K562 (cell line): Measurements from ENCODE around the gene FOXD2. TPM values are rescaled to one million over a fixed set of nuclear protein-coding genes. Genes with fewer than 3 reads are reported as not detected.

Experiments
- ATAC-seq: fragments of 200-7000 bp; cut with Tn5 transposase; 3 replicates; pipeline ENCODE4 v1.9.1; 2020; ENCODE audit warnings: moderate library complexity
- BruUV-seq: library from RNA; stranded (reverse); fragments of 400-500 nt; replicated peaks from 2 replicates; lab custom pipeline; 2021; lab: Mats Ljungman, UMichigan
- CTCF ChIA-PET: fragments of 300-600 bp; formaldehyde crosslinking; extraction: SDS; loops from one replicate; lab custom pipeline; 2021; ENCODE audit warnings: low intra/inter-chr PET ratio; lab: Yijun Ruan, JAX
- POLR2A ChIA-PET: fragments of 300-600, 350-650 bp; sonication (Branson Sonifier 250); formaldehyde crosslinking; extraction: SDS; loops from one replicate; lab custom pipeline; 2021; ENCODE audit warnings: antibody characterized with exemption, inconsistent platforms; lab: Yijun Ruan, JAX
- DNase-seq, 4 experiments: peaks; one replicate each; pipeline versions ENCODE4 v3.0.0 to v3.0.0-alpha.2; 2011 to 2018; ENCODE audit warnings: low spot score in 3 of 4, mixed read lengths in 3 of 4; ENCODE audit errors: extremely low read depth in 1 of 4
- FAIRE-seq: peaks from 2 replicates; lab custom pipeline; 2011; peaks lifted over from hg19 to GRCh38; lab: Jason Lieb, UNC
- H2AFZ ChIP-seq: 2 replicates; pipeline ENCODE4 v1.6.0; 2011; ENCODE audit warnings: low read depth, low read length, control low read depth, inconsistent platforms
- H3K27ac ChIP-seq: fragments of 200-600 bp; 3 replicates; pipeline ENCODE4 v1.8.0; 2011; ENCODE audit warnings: low read depth, mild to moderate bottlenecking, control low read depth, inconsistent platforms, low read length, moderate library complexity, mixed read lengths; ENCODE audit errors: extremely low read depth
- H3K27me3 ChIP-seq, 2 experiments: fragments of 300-600 bp in 1 of 2; 2 replicates in 1 of 2; 3 replicates in 1 of 2; pipeline versions ENCODE4 v1.6.0 to v1.8.0; 2011; ENCODE audit warnings: inconsistent platforms in 2 of 2, low read length in 2 of 2, mild to moderate bottlenecking in 1 of 2, mixed read lengths in 1 of 2, moderate library complexity in 1 of 2; ENCODE audit not compliant: control insufficient read depth in 2 of 2, insufficient read depth in 2 of 2
- H3K36me3 ChIP-seq: fragments of 300-600 bp; 3 replicates; pipeline ENCODE4 v1.8.0; 2011; ENCODE audit warnings: mild to moderate bottlenecking, low read length, inconsistent platforms; ENCODE audit not compliant: control insufficient read depth, insufficient read depth
- H3K4me1 ChIP-seq, 2 experiments: fragments of 200-600 bp in 1 of 2; replicated peaks in 1 of 2; 2 replicates in 1 of 2; 3 replicates in 1 of 2; pipeline versions ENCODE4 v1.5.1 to v1.8.0; 2011; ENCODE audit warnings: inconsistent platforms in 2 of 2, low read length in 2 of 2, mild to moderate bottlenecking in 1 of 2, mixed read lengths in 1 of 2, moderate library complexity in 1 of 2; ENCODE audit not compliant: control insufficient read depth in 2 of 2, insufficient read depth in 2 of 2
- H3K4me2 ChIP-seq: 2 replicates; pipeline ENCODE4 v1.6.1; 2011; ENCODE audit warnings: low read length, control low read depth, inconsistent platforms, mixed read lengths; ENCODE audit not compliant: insufficient read depth
- H3K4me3 ChIP-seq: fragments of 200-600 bp; sonication (generic), shearing (Covaris generic); 2 replicates; pipeline ENCODE4 v1.5.1; 2016; ENCODE audit warnings: control low read depth, inconsistent platforms
- H3K79me2 ChIP-seq: fragments of 200-600 bp; 3 replicates; pipeline ENCODE4 v1.8.0; 2011; ENCODE audit warnings: low read length, inconsistent platforms; ENCODE audit not compliant: control insufficient read depth, insufficient read depth
- H3K9ac ChIP-seq, 2 experiments: 2 replicates each; pipeline versions ENCODE4 v1.6.0 to v1.6.1; 2011; ENCODE audit warnings: low read depth in 2 of 2, low read length in 2 of 2, control low read depth in 1 of 2, inconsistent platforms in 1 of 2, mild to moderate bottlenecking in 1 of 2, mixed read lengths in 1 of 2; ENCODE audit not compliant: insufficient read depth in 1 of 2
- H3K9me1 ChIP-seq: one replicate; pipeline ENCODE4 v1.6.0; 2011; ENCODE audit warnings: inconsistent platforms, mild to moderate bottlenecking, low read length, moderate library complexity; ENCODE audit not compliant: control insufficient read depth, insufficient read depth
- H3K9me3 ChIP-seq: replicated peaks from 2 replicates; pipeline ENCODE4 v1.5.1; 2011; ENCODE audit warnings: low read depth, low read length, inconsistent platforms; ENCODE audit not compliant: control insufficient read depth, insufficient read depth
- H4K20me1 ChIP-seq: replicated peaks from 2 replicates; pipeline ENCODE4 v1.6.1; 2011; ENCODE audit warnings: low read length, inconsistent platforms, mixed read lengths; ENCODE audit not compliant: control insufficient read depth, insufficient read depth
- BCOR ChIP-seq: fragments of 450-650 bp; IDR thresholded peaks from 2 replicates; pipeline ENCODE4 v1.6.1; 2016
- CBX3 ChIP-seq, 2 experiments: IDR thresholded peaks; 1 replicate in 1 of 2; 2 replicates in 1 of 2; pipeline ENCODE4 v1.6.1; 2012; ENCODE audit warnings: inconsistent platforms in 2 of 2, low read length in 2 of 2, borderline replicate concordance in 1 of 2, control low read depth in 1 of 2
- DIDO1 ChIP-seq: fragments of 450-650 bp; IDR thresholded peaks from 2 replicates; pipeline ENCODE4 v1.6.1; 2016; ENCODE audit warnings: low read depth, missing biosample characterization, missing genetic modification characterization
- ERF ChIP-seq: fragments of 450-650 bp; formaldehyde crosslinking; IDR thresholded peaks from 2 replicates; pipeline ENCODE4 v1.4.0; 2020; ENCODE audit warnings: mild to moderate bottlenecking, mixed read lengths
- OTX1 ChIP-seq: fragments of 450-650 bp; formaldehyde crosslinking; IDR thresholded peaks from 2 replicates; pipeline ENCODE4 v1.4.0; 2022; ENCODE audit warnings: mild to moderate bottlenecking
- PCBP2 ChIP-seq: fragments of 200-400 bp; formaldehyde crosslinking; IDR thresholded peaks from 2 replicates; pipeline ENCODE4 v1.6.1; 2018; ENCODE audit warnings: low read length, low read depth, mild to moderate bottlenecking, moderate library complexity; ENCODE audit not compliant: poor library complexity, severe bottlenecking
- POLR3G ChIP-seq: IDR thresholded peaks from 2 replicates; pipeline ENCODE4 v1.6.1; 2011; ENCODE audit not compliant: insufficient read length, insufficient replicate concordance; ENCODE audit errors: extremely low read depth
- RB1 ChIP-seq: fragments of 450-650 bp; IDR thresholded peaks from 2 replicates; pipeline ENCODE4 v1.6.1; 2017; ENCODE audit warnings: low read depth, mild to moderate bottlenecking
- SIN3B ChIP-seq: fragments of 450-650 bp; IDR thresholded peaks from 2 replicates; pipeline ENCODE4 v1.6.1; 2017; ENCODE audit warnings: low read depth, mild to moderate bottlenecking, moderate library complexity
- ZBTB43 ChIP-seq: sonication (generic); formaldehyde crosslinking; IDR thresholded peaks from 2 replicates; pipeline ENCODE4 v1.8.0; 2023; ENCODE audit warnings: mild to moderate bottlenecking, missing genetic modification reagents
- WGBS: fragments of 100-300 bp; shearing (Covaris generic); methylation state at CpG from one replicate; pipeline ENCODE4 v1.1.6; 2016; ENCODE audit warnings: low coverage, mixed read lengths; ENCODE audit not compliant: insufficient coverage; ENCODE audit errors: missing lambda C conversion rate; 5-methylcytosine and 5-hydroxymethylcytosine counted together
- in situ Hi-C: fragments of 300-500 bp; cut with MboI; formaldehyde crosslinking; loops from 4 replicates; pipeline ENCODE4 v1.15.0; 2018; ENCODE audit warnings: inconsistent platforms, mixed read lengths
- intact Hi-C: fragments of 100-400 bp; cut with micrococcal nuclease; formaldehyde crosslinking; loops from 2 replicates; pipeline ENCODE4 v1.14.2; 2022
- polyA plus RNA-seq, 8 experiments: library from polyadenylated mRNA; depleted of rRNA in 4 of 8; stranded (reverse) in 5 of 8; unstranded in 3 of 8; fragments of >200 nt; fragmentation: Nextera tagmentation in 2 of 8; fragmentation: Illumina TruSeq in 1 of 8; extraction: Ambion mirVana in 2 of 8; extraction: Trizol in 1 of 8; gene quantifications; 2 replicates each; pipeline versions ENCODE4 v1.2.1 to v1.2.3, GENCODE V29; 2011 to 2014; ENCODE audit warnings: inconsistent platforms in 1 of 8, missing spikeins in 1 of 8
- total RNA-seq, 7 experiments: library from RNA; depleted of rRNA in 6 of 7; stranded (reverse); fragments of >200 nt in 6 of 7; fragmentation: Illumina TruSeq in 2 of 7; extraction: Trizol in 2 of 7; gene quantifications; 2 replicates each; pipeline versions ENCODE4 v1.2.1 to v1.2.3, GENCODE V29; 2011 to 2021; ENCODE audit warnings: low replicate concordance in 1 of 7
- TF ChIP-seq, protein P1 (sequence below): IDR thresholded peaks from 2 replicates; pipeline ENCODE4 v1.6.1; 2011; ENCODE audit warnings: borderline replicate concordance, low read depth, mild to moderate bottlenecking, moderate library complexity, low read length; ENCODE audit not compliant: insufficient read depth, poor library complexity, severe bottlenecking
- TF ChIP-seq, protein P2 (sequence below), 2 experiments: IDR thresholded peaks; 2 replicates each; pipeline ENCODE4 v1.6.1; 2012; ENCODE audit warnings: improper control_type of control experiment in 2 of 2, low read depth in 2 of 2, low read length in 2 of 2, borderline replicate concordance in 1 of 2

The FOXD2 gene
- total and polyA plus RNA-seq, 9 of the 15 experiments (the other 6 are each of a cell fraction or from before 2014, with no cell fraction given), result 0.06 to 1.2 (median 0.22) TPM

DNA sequence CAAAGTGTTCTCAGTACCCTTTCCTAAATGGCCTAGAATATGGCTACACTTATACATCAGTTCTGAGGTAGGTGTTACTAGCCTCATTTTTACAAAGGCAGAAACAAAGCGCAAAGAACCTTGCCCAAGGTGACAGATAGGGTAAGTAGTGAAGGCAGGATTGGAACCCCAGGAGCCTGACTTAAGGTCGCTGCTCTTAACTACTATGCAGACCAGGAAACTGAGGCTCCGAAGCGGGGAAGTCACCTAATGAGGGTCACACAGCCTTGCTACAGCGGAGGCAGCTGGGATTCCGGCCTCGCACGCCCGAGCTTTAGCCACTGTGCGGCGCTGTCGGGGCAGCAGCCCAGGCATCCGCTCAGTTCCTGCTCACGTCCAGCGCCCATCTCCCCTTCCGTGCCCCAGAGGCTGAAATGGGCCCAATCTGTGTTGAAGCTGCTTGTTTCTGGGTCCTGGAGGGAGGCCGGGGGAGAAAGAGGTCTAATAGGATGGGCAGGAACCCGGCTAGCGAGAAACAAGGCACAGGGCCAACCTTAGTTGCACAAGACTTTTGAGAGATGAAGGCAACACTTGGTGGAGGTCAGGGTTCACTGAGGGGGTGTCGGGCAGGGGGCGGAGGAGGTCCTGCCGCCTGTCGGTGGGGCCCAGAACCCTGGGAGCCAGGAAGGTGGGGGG is 1.4 kb upstream of the FOXD2 start (continued):
- TF ChIP-seq, protein P1, sequence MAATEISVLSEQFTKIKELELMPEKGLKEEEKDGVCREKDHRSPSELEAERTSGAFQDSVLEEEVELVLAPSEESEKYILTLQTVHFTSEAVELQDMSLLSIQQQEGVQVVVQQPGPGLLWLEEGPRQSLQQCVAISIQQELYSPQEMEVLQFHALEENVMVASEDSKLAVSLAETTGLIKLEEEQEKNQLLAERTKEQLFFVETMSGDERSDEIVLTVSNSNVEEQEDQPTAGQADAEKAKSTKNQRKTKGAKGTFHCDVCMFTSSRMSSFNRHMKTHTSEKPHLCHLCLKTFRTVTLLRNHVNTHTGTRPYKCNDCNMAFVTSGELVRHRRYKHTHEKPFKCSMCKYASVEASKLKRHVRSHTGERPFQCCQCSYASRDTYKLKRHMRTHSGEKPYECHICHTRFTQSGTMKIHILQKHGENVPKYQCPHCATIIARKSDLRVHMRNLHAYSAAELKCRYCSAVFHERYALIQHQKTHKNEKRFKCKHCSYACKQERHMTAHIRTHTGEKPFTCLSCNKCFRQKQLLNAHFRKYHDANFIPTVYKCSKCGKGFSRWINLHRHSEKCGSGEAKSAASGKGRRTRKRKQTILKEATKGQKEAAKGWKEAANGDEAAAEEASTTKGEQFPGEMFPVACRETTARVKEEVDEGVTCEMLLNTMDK, result peak; percentile 29
- TF ChIP-seq BCOR (peak; percentile 66), OTX1 (peak; percentile 53; the same call in 1 of the 2 replicates)

GRCh38 chr1:47436979-47437446 is 831 bp upstream of the FOXD2 start:
- Histone ChIP-seq H3K27ac (peak overlapping the region; percentile 90), H3K36me3 (peaks cover 4% of the 10 kb centered on the region; the same call in 2 of the 3 replicates), H2AFZ (peak overlapping the region; percentile 98), H3K9me3 (no peaks in the 10 kb centered on the region), H3K79me2 (0 out of 3 replicates have a peak, but pooled peaks cover 7% of the 10 kb centered on the region), H3K27me3 (peaks cover 16 to 18% of the 10 kb centered on the region in 2 experiments; a peak in 4 of 5 replicates), H3K4me1 (peaks cover 9 to 58% of the 10 kb centered on the region in 2 experiments), H3K4me3 (peak overlapping the region; percentile 70), H4K20me1 (peaks cover 19% of the 10 kb centered on the region), H3K9ac (peak overlapping the region; percentile 72 to 99), H3K9me1 (no peaks in the 10 kb centered on the region), H3K4me2 (peak overlapping the region; percentile 91)
- ATAC-seq (peak; percentile 44), FAIRE-seq (peak; percentile 26), DNase-seq (peak in 1 of 4 experiments; percentile 55)
- WGBS, result under 1% methylated on average over 45 of the region's 46 CpGs
- ChIA-PET POLR2A (interaction anchor here (0.6 to 1.7 kb wide), 10 partner anchors 9 to 317 kb away, joined by 3 to 9 read pairs (median 4); no protein-coding TSS in a partner anchor), CTCF (interaction anchor here (0.6 to 2.7 kb wide), 4 partner anchors 112 to 274 kb away, joined by 3 to 15 read pairs (median 4); no protein-coding TSS in a partner anchor)
- intact Hi-C loops (loop anchor here (2.0 to 10.0 kb wide), 6 partner anchors 48 to 290 kb away; partner anchors contain the start of gene CMPK1), in situ Hi-C loops (no loop called here)
- no TSS peak for BruUV-seq
- no peak for TF ChIP-seq POLR3G
- TF ChIP-seq ZBTB43 (CRISPR knock-in tag), result no peak
- TF ChIP-seq, protein P2, sequence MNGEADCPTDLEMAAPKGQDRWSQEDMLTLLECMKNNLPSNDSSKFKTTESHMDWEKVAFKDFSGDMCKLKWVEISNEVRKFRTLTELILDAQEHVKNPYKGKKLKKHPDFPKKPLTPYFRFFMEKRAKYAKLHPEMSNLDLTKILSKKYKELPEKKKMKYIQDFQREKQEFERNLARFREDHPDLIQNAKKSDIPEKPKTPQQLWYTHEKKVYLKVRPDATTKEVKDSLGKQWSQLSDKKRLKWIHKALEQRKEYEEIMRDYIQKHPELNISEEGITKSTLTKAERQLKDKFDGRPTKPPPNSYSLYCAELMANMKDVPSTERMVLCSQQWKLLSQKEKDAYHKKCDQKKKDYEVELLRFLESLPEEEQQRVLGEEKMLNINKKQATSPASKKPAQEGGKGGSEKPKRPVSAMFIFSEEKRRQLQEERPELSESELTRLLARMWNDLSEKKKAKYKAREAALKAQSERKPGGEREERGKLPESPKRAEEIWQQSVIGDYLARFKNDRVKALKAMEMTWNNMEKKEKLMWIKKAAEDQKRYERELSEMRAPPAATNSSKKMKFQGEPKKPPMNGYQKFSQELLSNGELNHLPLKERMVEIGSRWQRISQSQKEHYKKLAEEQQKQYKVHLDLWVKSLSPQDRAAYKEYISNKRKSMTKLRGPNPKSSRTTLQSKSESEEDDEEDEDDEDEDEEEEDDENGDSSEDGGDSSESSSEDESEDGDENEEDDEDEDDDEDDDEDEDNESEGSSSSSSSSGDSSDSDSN (IDR thresholded peaks at IDR 0.05; ENCODE audit: borderline replicate concordance in 1 of 2, low read depth in 2 of 2, low read length in 2 of 2), result peak in 1 of 2 experiments; percentile 32; a peak in 1 of 4 replicates
- TF ChIP-seq SIN3B, result 0 out of 2 replicates have a peak, but pooled peaks have one; percentile 19
- 0 out of 3 replicates have a peak, but pooled peaks of 1 of the 2 experiments have one; percentile 3 for TF ChIP-seq CBX3 (IDR thresholded peaks at IDR 0.05; ENCODE audit: borderline replicate concordance in 1 of 2, low read length in 2 of 2)
- TF ChIP-seq PCBP2, result no peak
- 0 out of 2 replicates have a peak, but pooled peaks have one; percentile 27 for TF ChIP-seq ERF (CRISPR knock-in tag)
- 0 out of 2 replicates have a peak, but pooled peaks have one; percentile 23 for TF ChIP-seq RB1
- no peak for TF ChIP-seq DIDO1 (tag)
